H1 (cell line): ENCODE measurements around the gene MED1. TPM values are rescaled to one million over a fixed set of nuclear protein-coding genes. Genes with fewer than 3 reads are reported as not detected.

Experiments used
- CTCF ChIA-PET: fragments of 300-600 bp; sonication (Branson Sonifier 250); formaldehyde crosslinking; loops from one replicate; lab custom pipeline; 2021; ENCODE audit not compliant: partially characterized antibody; lab: Charles Lee
- POLR2A ChIA-PET: fragments of 300-600 bp; sonication (Branson Sonifier 250); formaldehyde crosslinking; loops from one replicate; lab custom pipeline; 2021; ENCODE audit warnings: inconsistent platforms; ENCODE audit not compliant: partially characterized antibody; lab: Charles Lee
- DNase-seq, 2 experiments: peaks; one replicate each; pipeline versions ENCODE4 v3.0.0 to v3.0.0-alpha.2; 2010 to 2022; ENCODE audit warnings: low spot score in 2 of 2, low read depth in 1 of 2, mixed read lengths in 1 of 2
- FAIRE-seq: peaks from 2 replicates; lab custom pipeline; 2011; peaks lifted over from hg19 to GRCh38; lab: Jason Lieb, UNC
- H2AFZ ChIP-seq: 2 replicates; pipeline ENCODE4 v1.8.1; 2012; ENCODE audit warnings: low read length, inconsistent platforms
- H2AK5ac ChIP-seq: 2 replicates; pipeline ENCODE4 v1.6.1; 2013; ENCODE audit warnings: low read depth, low read length
- H2BK120ac ChIP-seq: replicated peaks from 2 replicates; pipeline ENCODE3; 2013; ENCODE audit warnings: low read depth, low read length, inconsistent platforms
- H2BK12ac ChIP-seq: 2 replicates; pipeline ENCODE4 v1.6.1; 2013; ENCODE audit warnings: low read depth, low read length
- H2BK15ac ChIP-seq: 2 replicates; pipeline ENCODE4 v1.6.1; 2013; ENCODE audit warnings: low read length
- H2BK20ac ChIP-seq: 2 replicates; pipeline ENCODE4 v1.6.1; 2013; ENCODE audit warnings: low read length
- H2BK5ac ChIP-seq: 2 replicates; pipeline ENCODE4 v1.6.1; 2013; ENCODE audit warnings: low read depth, low read length
- H3K14ac ChIP-seq: 2 replicates; pipeline ENCODE4 v1.6.1; 2013; ENCODE audit warnings: inconsistent platforms; ENCODE audit not compliant: insufficient read length
- H3K18ac ChIP-seq: 2 replicates; pipeline ENCODE4 v1.6.1; 2013; ENCODE audit warnings: low read length; ENCODE audit errors: extremely low read depth
- H3K23ac ChIP-seq: 2 replicates; pipeline ENCODE4 v1.6.1; 2013; ENCODE audit warnings: inconsistent platforms; ENCODE audit not compliant: insufficient read length
- H3K23me2 ChIP-seq: 2 replicates; pipeline ENCODE4 v1.6.1; 2013; ENCODE audit warnings: low read depth, low read length
- H3K27ac ChIP-seq: 2 replicates; pipeline ENCODE4 v1.6.1; 2011; ENCODE audit warnings: low read depth, low read length, inconsistent platforms
- H3K27me3 ChIP-seq, 4 experiments: replicated peaks in 1 of 4; 1 replicate in 1 of 4; 2 replicates in 3 of 4; pipeline versions ENCODE4 v1.6.1 to v1.8.1; 2011 to 2013; ENCODE audit warnings: low read length in 3 of 4, mild to moderate bottlenecking in 3 of 4, inconsistent platforms in 2 of 4, mixed read lengths in 2 of 4, moderate library complexity in 1 of 4; ENCODE audit not compliant: control insufficient read depth in 3 of 4, insufficient read depth in 3 of 4; ENCODE audit errors: extremely low read depth in 1 of 4
- H3K36me3 ChIP-seq, 4 experiments: 2 replicates each; pipeline versions ENCODE4 v1.6.1 to v1.8.1; 2011 to 2013; ENCODE audit warnings: mild to moderate bottlenecking in 4 of 4, low read length in 3 of 4, moderate library complexity in 2 of 4, control low read depth in 1 of 4, inconsistent platforms in 1 of 4; ENCODE audit not compliant: insufficient read depth in 4 of 4, control insufficient read depth in 2 of 4
- H3K4ac ChIP-seq: replicated peaks from 2 replicates; pipeline ENCODE3; 2013; ENCODE audit warnings: low read length, low read depth, mixed read lengths, inconsistent platforms; ENCODE audit not compliant: insufficient read length
- H3K4me1 ChIP-seq, 4 experiments: replicated peaks in 1 of 4; 1 replicate in 1 of 4; 2 replicates in 3 of 4; pipeline versions ENCODE4 v1.6.1 to v1.8.1; 2011 to 2013; ENCODE audit warnings: low read length in 3 of 4, inconsistent platforms in 2 of 4, mixed read lengths in 1 of 4; ENCODE audit not compliant: insufficient read depth in 4 of 4, control insufficient read depth in 3 of 4
- H3K4me2 ChIP-seq, 2 experiments: 2 replicates each; pipeline versions ENCODE4 v1.6.1 to v1.8.1; 2011 to 2013; ENCODE audit warnings: low read depth in 2 of 2, low read length in 2 of 2, control low read depth in 1 of 2, inconsistent platforms in 1 of 2, mild to moderate bottlenecking in 1 of 2; ENCODE audit not compliant: insufficient read depth in 1 of 2
- H3K4me3 ChIP-seq, 4 experiments: fragments of 200-600, 300-600 bp in 1 of 4; sonication (generic), shearing (Covaris generic), sonication (Bioruptor Twin) in 1 of 4; 2 replicates each; pipeline versions ENCODE4 v1.5.1 to v1.8.1; 2011 to 2016; ENCODE audit warnings: low read length in 4 of 4, low read depth in 3 of 4, control low read depth in 2 of 4, inconsistent platforms in 2 of 4, mild to moderate bottlenecking in 2 of 4, mixed read lengths in 1 of 4, moderate library complexity in 1 of 4; ENCODE audit not compliant: insufficient read depth in 2 of 4; ENCODE audit errors: extremely low read depth in 1 of 4
- H3K56ac ChIP-seq: replicated peaks from 2 replicates; pipeline ENCODE3; 2013; ENCODE audit warnings: low read depth, mild to moderate bottlenecking, mixed read lengths, low read length, inconsistent platforms; ENCODE audit not compliant: insufficient read length
- H3K79me1 ChIP-seq: 2 replicates; pipeline ENCODE4 v1.6.1; 2013; ENCODE audit warnings: low read depth, low read length, control low read depth
- H3K79me2 ChIP-seq, 2 experiments: 2 replicates each; pipeline versions ENCODE4 v1.6.1 to v1.8.1; 2012 to 2013; ENCODE audit warnings: low read length in 2 of 2, mild to moderate bottlenecking in 2 of 2, inconsistent platforms in 1 of 2; ENCODE audit not compliant: insufficient read depth in 2 of 2, control insufficient read depth in 1 of 2
- H3K9ac ChIP-seq, 4 experiments: replicated peaks in 1 of 4; 1 replicate in 1 of 4; 2 replicates in 3 of 4; pipeline versions ENCODE4 v1.6.1 to v1.8.1; 2011 to 2013; ENCODE audit warnings: low read depth in 3 of 4, low read length in 3 of 4, control low read depth in 2 of 4, mild to moderate bottlenecking in 2 of 4, moderate library complexity in 2 of 4, inconsistent platforms in 1 of 4; ENCODE audit errors: extremely low read depth in 1 of 4
- H3K9me3 ChIP-seq, 2 experiments: 2 replicates each; pipeline versions ENCODE4 v1.6.1 to v1.8.1; 2012 to 2013; ENCODE audit warnings: mild to moderate bottlenecking in 2 of 2, moderate library complexity in 2 of 2, control low read depth in 1 of 2, inconsistent platforms in 1 of 2, low read depth in 1 of 2, low read length in 1 of 2, mixed read lengths in 1 of 2; ENCODE audit not compliant: insufficient read depth in 2 of 2
- H4K20me1 ChIP-seq, 2 experiments: replicated peaks in 1 of 2; 2 replicates each; pipeline versions ENCODE3 to v1.8.1; 2011 to 2013; ENCODE audit warnings: inconsistent platforms in 2 of 2, low read length in 2 of 2, mild to moderate bottlenecking in 1 of 2; ENCODE audit not compliant: insufficient read depth in 2 of 2, control insufficient read depth in 1 of 2
- H4K5ac ChIP-seq: 2 replicates; pipeline ENCODE4 v1.6.1; 2013; ENCODE audit warnings: low read length, low read depth, mixed read lengths, inconsistent platforms; ENCODE audit not compliant: insufficient read length
- H4K8ac ChIP-seq: 2 replicates; pipeline ENCODE4 v1.8.0; 2013; ENCODE audit warnings: mild to moderate bottlenecking, moderate library complexity, low read length, inconsistent platforms; ENCODE audit not compliant: insufficient read depth; ENCODE audit errors: extremely low read depth
- H4K91ac ChIP-seq: replicated peaks from 2 replicates; pipeline ENCODE3; 2013; ENCODE audit warnings: low read length, mixed read lengths, inconsistent platforms; ENCODE audit not compliant: insufficient read length
- CHD2 ChIP-seq: IDR thresholded peaks from 2 replicates; pipeline ENCODE4 v1.6.1; 2012; ENCODE audit warnings: low read length, improper control_type of control experiment
- HDAC2 ChIP-seq, 2 experiments: fragments of 300-600 bp in 1 of 2; sonication (generic) in 1 of 2; IDR thresholded peaks; 2 replicates each; pipeline ENCODE4 v1.6.1; 2011 to 2012; ENCODE audit warnings: low read depth in 2 of 2, low read length in 2 of 2, mild to moderate bottlenecking in 2 of 2, moderate library complexity in 2 of 2, borderline replicate concordance in 1 of 2, inconsistent platforms in 1 of 2
- KDM1A ChIP-seq: fragments of 200-600, 300-600 bp; sonication (generic); IDR thresholded peaks from 2 replicates; pipeline ENCODE4 v1.7.1; 2016; ENCODE audit warnings: mild to moderate bottlenecking, low read length, borderline replicate concordance
- TAF1 ChIP-seq: IDR thresholded peaks from 2 replicates; pipeline ENCODE4 v1.6.1; 2011; ENCODE audit warnings: mild to moderate bottlenecking, low read depth, low read length
- TAF7 ChIP-seq: optimal IDR thresholded peaks from 2 replicates; pipeline ENCODE3; 2011; ENCODE audit warnings: low read depth, mild to moderate bottlenecking, inconsistent platforms, low read length, moderate library complexity, borderline replicate concordance
- YY1 ChIP-seq: IDR thresholded peaks from 2 replicates; pipeline ENCODE4 v1.6.1; 2011; ENCODE audit warnings: low read depth, mild to moderate bottlenecking, low read length
- WGBS, 2 experiments: shearing (Covaris generic) in 1 of 2; methylation state at CpG; one replicate each; pipeline versions ENCODE4 v1.1.6 to v1.1.7; 2013 to 2015; ENCODE audit warnings: low lambda C conversion rate in 2 of 2, mixed read lengths in 2 of 2, inconsistent platforms in 1 of 2, low coverage in 1 of 2, missing lambda C conversion rate in 1 of 2; ENCODE audit not compliant: insufficient replicate concordance in 2 of 2, insufficient coverage in 1 of 2, insufficient read length in 1 of 2; ENCODE audit errors: extremely low coverage in 1 of 2, missing lambda C conversion rate in 1 of 2; 5-methylcytosine and 5-hydroxymethylcytosine counted together
- polyA plus RNA-seq, 7 experiments: library from polyadenylated mRNA; depleted of rRNA in 3 of 7; stranded (reverse) in 5 of 7; unstranded in 2 of 7; fragments of >200 nt in 5 of 7; fragments of 200-250 nt in 2 of 7; gene quantifications; 1 replicate in 5 of 7; 2 replicates in 1 of 7; 4 replicates in 1 of 7; pipeline versions ENCODE4 v1.2.1 to v1.2.3, GENCODE V29; 2011 to 2013; ENCODE audit warnings: missing spikeins in 2 of 7, mixed read lengths in 2 of 7
- total RNA-seq: library from RNA; stranded (reverse); fragmentation: NEBNext Ultra II Directional; extraction: Animal tissue kit (Norgen Biotek cat#: 25700); gene quantifications from 2 replicates; pipeline ENCODE4 v1.2.1, GENCODE V29; 2021

The MED1 gene
- total and polyA plus RNA-seq, 2 of the 8 experiments (the other 6 are each of a cell fraction or from before 2014, with no cell fraction given), result 24.7 to 56.5 TPM

DNA sequence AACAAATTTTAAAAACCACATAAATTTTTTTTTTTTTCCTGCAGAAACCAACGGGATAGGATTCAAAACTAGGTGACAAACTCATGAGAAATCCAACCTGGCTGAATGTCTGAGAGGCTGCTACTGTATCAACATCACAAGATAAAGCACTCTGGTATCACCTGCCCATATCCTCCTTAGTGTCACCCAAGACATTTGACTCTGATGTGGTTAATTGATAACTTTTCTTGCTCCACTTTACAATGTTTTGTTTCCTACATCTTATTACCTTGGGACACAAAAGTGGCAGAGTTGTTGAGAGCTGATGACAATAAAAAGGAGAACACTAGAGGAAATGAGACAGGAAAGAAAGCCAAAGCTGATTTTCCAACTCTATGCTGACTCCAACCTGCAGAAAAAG is 45.6 kb downstream of the MED1 start:
- peaks cover 8% of the 10 kb centered on the region; the same call in 1 of the 2 replicates for H3K23me2 ChIP-seq
- no peak overlapping the region for H3K4me3 ChIP-seq
- H4K20me1 ChIP-seq, result peaks cover 2 to 4% of the 10 kb centered on the region in 2 experiments
- H3K9ac ChIP-seq, result no peak overlapping the region
- DNase-seq (no peak), FAIRE-seq (no peak)
- H4K91ac ChIP-seq, result no peak overlapping the region
- CTCF ChIA-PET, result interaction anchor here (1.0 to 1.2 kb wide), 2 partner anchors 9 to 169 kb away, joined by 3 read pairs; no protein-coding TSS in a partner anchor
- H3K36me3 ChIP-seq, result peaks cover 25 to 36% (median 31%) of the 10 kb centered on the region in 4 experiments
- no peak overlapping the region for H2BK12ac ChIP-seq
- H3K79me2 ChIP-seq, result peaks cover 0 to 4% of the 10 kb centered on the region in 2 experiments; a peak in 3 of 4 replicates
- no peak overlapping the region for H2BK20ac ChIP-seq
- TF ChIP-seq TAF1 (no peak), CHD2 (no peak), TAF7 (no peak), KDM1A (no peak), YY1 (no peak), HDAC2 (IDR thresholded peaks at IDR 0.05; ENCODE audit: borderline replicate concordance in 1 of 2, low read depth in 2 of 2, low read length in 2 of 2) (no peak)
- WGBS, 2 experiments, result 92% methylated on average over 1 of the region's 1 CpG; no CpG with 5 or more reads in 1 of the 2 experiments
- H3K27ac ChIP-seq, result no peak overlapping the region
- H2BK15ac ChIP-seq, result no peak overlapping the region
- no peak overlapping the region for H3K18ac ChIP-seq
- no peak overlapping the region for H2AK5ac ChIP-seq
- H3K14ac ChIP-seq, result no peak overlapping the region
- H2AFZ ChIP-seq, result no peak overlapping the region
- H3K23ac ChIP-seq, result no peak overlapping the region
- no peak overlapping the region for H3K4ac ChIP-seq
- POLR2A ChIA-PET, result interaction anchor here (0.6 to 1.0 kb wide), 3 partner anchors 56 to 107 kb away, joined by 3 read pairs; partner anchors contain the start of gene CDK12
- H3K9me3 ChIP-seq, result no peaks in the 10 kb centered on the region
- H2BK5ac ChIP-seq, result no peak overlapping the region
- H4K5ac ChIP-seq, result no peak overlapping the region
- H3K27me3 ChIP-seq, result no peaks in the 10 kb centered on the region
- H3K79me1 ChIP-seq, result peaks cover 5% of the 10 kb centered on the region; the same call in 1 of the 2 replicates
- H3K4me1 ChIP-seq, result no peaks in the 10 kb centered on the region
- no peak overlapping the region for H4K8ac ChIP-seq
- H3K4me2 ChIP-seq, result no peak overlapping the region
- no peak overlapping the region for H2BK120ac ChIP-seq
- H3K56ac ChIP-seq, result no peak overlapping the region
